Epithelial cell of proximal tubule (primary cell): Measurements from ENCODE around the gene ZNF587. TPM values are rescaled to one million over a fixed set of nuclear protein-coding genes. Genes with fewer than 3 reads are reported as not detected.
"Not testable (repeated sequence)": the region's sequence is repeated elsewhere in the genome, so short reads cannot be mapped to it uniquely, and the experiment has no call there.

Source experiments
- DNase-seq: peaks from one replicate; pipeline ENCODE4 v3.0.0-alpha.2; 2011; ENCODE audit warnings: low read depth
- H3K4me3 ChIP-seq: 2 replicates; pipeline ENCODE4 v1.5.1; 2011; ENCODE audit warnings: low read depth, mild to moderate bottlenecking, low read length
- CTCF ChIP-seq: conservative IDR thresholded peaks from 2 replicates; pipeline ENCODE4 v1.5.1; 2012; ENCODE audit warnings: low read depth, mild to moderate bottlenecking, low read length
- total RNA-seq: library from RNA; depleted of rRNA; stranded (reverse); fragments of >200 nt; gene quantifications from 2 replicates; pipeline ENCODE4 v1.2.3, GENCODE V29; 2015

ZNF587 gene
- total RNA-seq, 1 donor from 2014 or later = 14.4 TPM

GRCh38 chr19:57829316-57829715 is 20.3 kb upstream of the ZNF587 start:
- no peak for TF ChIP-seq CTCF
- H3K4me3 ChIP-seq = no peak overlapping the region
- DNase-seq = no peak

- peak within 1 kb of the TSS; percentile 68 for H3K4me3 ChIP-seq
- peak; percentile 49 for TF ChIP-seq CTCF
- DNase-seq = no peak
Measured at GRCh38 chr19:57830071-57830602, 19.5 kb upstream of the ZNF587 start, which contains the start of gene ZNF587B. ZNF587B (plus strand) TSS chr19:57830299; CDS start chr19:57830529, 230 bp downstream.

GRCh38 chr19:57836991-57837390 is 12.7 kb upstream of the ZNF587 start:
- not testable (repeated sequence) for H3K4me3 ChIP-seq, DNase-seq

- H3K4me3 ChIP-seq, DNase-seq: not testable (repeated sequence)
Measured at GRCh38 chr19:57838622-57839191, 11.0 kb upstream of the ZNF587 start.

- no peak for TF ChIP-seq CTCF
Measured at GRCh38 chr19:57841122-57841763, 8.4 kb upstream of the ZNF587 start.

GRCh38 chr19:57847164-57847563 is 2.5 kb upstream of the ZNF587 start:
- not testable (repeated sequence) for H3K4me3 ChIP-seq, DNase-seq

More at GRCh38 chr19:57841122-57841763, 8.4 kb upstream of the ZNF587 start:
- DNase-seq = no peak
- H3K4me3 ChIP-seq = no peak overlapping the region

- peak overlapping the region; percentile 92 for H3K4me3 ChIP-seq
- not testable (repeated sequence) for DNase-seq
Measured at GRCh38 chr19:57849162-57849665, 445 bp upstream of the ZNF587 start.

- H3K4me3 ChIP-seq = peak overlapping the region; percentile 92
- no peak for TF ChIP-seq CTCF
- peak; percentile 70 for DNase-seq
Measured at GRCh38 chr19:57850553-57851017, 926 bp downstream of the ZNF587 start.

GRCh38 chr19:57851812-57852603 is 2.3 kb downstream of the ZNF587 start:
- not testable (repeated sequence) for H3K4me3 ChIP-seq, DNase-seq

GRCh38 chr19:57854117-57854516 is 4.5 kb downstream of the ZNF587 start:
- DNase-seq, H3K4me3 ChIP-seq: not testable (repeated sequence)

- DNase-seq, H3K4me3 ChIP-seq: not testable (repeated sequence)
Measured at GRCh38 chr19:57862351-57862750, 12.7 kb downstream of the ZNF587 start.
